IPS DF 6.9 (cell line): ENCODE results near the gene PAQR5.

ENCODE experiments used
- DNase-seq: peaks from one replicate; pipeline ENCODE4 v3.0.0-alpha.2; 2013; ENCODE audit warnings: low read depth, low spot score
- H3K27ac ChIP-seq: one replicate; pipeline ENCODE4 v1.5.1; 2013; ENCODE audit warnings: low read length, control low read depth
- H3K27me3 ChIP-seq: 2 replicates; pipeline ENCODE4 v1.6.1; 2013; ENCODE audit warnings: mild to moderate bottlenecking, low read length; ENCODE audit not compliant: control insufficient read depth, insufficient read depth
- H3K36me3 ChIP-seq: 2 replicates; pipeline ENCODE4 v1.6.1; 2013; ENCODE audit warnings: low read length; ENCODE audit not compliant: control insufficient read depth, insufficient read depth
- H3K4me1 ChIP-seq: 2 replicates; pipeline ENCODE4 v1.6.1; 2013; ENCODE audit warnings: low read length; ENCODE audit not compliant: control insufficient read depth, insufficient read depth
- H3K4me3 ChIP-seq: 2 replicates; pipeline ENCODE4 v1.5.1; 2013; ENCODE audit warnings: mild to moderate bottlenecking, low read length
- H3K9me3 ChIP-seq: 2 replicates; pipeline ENCODE4 v1.6.1; 2013; ENCODE audit warnings: low read length, inconsistent platforms; ENCODE audit not compliant: control insufficient read depth, insufficient read depth
- WGBS: extraction: QIAGEN DNeasy Blood & Tissue Kit; methylation state at CpG from one replicate; pipeline ENCODE4 v1.1.7; 2013; ENCODE audit warnings: mixed read lengths, missing lambda C conversion rate; ENCODE audit not compliant: insufficient read length, insufficient coverage; 5-methylcytosine and 5-hydroxymethylcytosine counted together

The PAQR5 gene

GRCh38 chr15:69316291-69316690 is 17.6 kb downstream of the PAQR5 start:
- no peak overlapping the region for H3K4me3 ChIP-seq
- no peaks in the 10 kb centered on the region for H3K9me3 ChIP-seq
- H3K27ac ChIP-seq, result no peak overlapping the region
- no peaks in the 10 kb centered on the region for H3K27me3 ChIP-seq
- no peak for DNase-seq
- peaks cover 3% of the 10 kb centered on the region; the same call in 1 of the 2 replicates for H3K4me1 ChIP-seq
- no peaks in the 10 kb centered on the region for H3K36me3 ChIP-seq
- WGBS, result no CpG with 5 or more reads among the region's 8 CpGs

- no CpG with 5 or more reads among the region's 5 CpGs for WGBS
- no peak for DNase-seq
- H3K27me3 ChIP-seq, result no peaks in the 10 kb centered on the region
- no peaks in the 10 kb centered on the region for H3K9me3 ChIP-seq
- no peaks in the 10 kb centered on the region for H3K36me3 ChIP-seq
- no peak overlapping the region for H3K27ac ChIP-seq
- peaks cover 3% of the 10 kb centered on the region; the same call in 1 of the 2 replicates for H3K4me1 ChIP-seq
- no peak overlapping the region for H3K4me3 ChIP-seq
Measured at GRCh38 chr15:69317392-69317841, 18.7 kb downstream of the PAQR5 start.

- no peak overlapping the region for H3K27ac ChIP-seq
- H3K4me3 ChIP-seq, result no peak overlapping the region
- H3K9me3 ChIP-seq, result no peaks in the 10 kb centered on the region
- no peak for DNase-seq
- H3K27me3 ChIP-seq, result no peaks in the 10 kb centered on the region
- H3K4me1 ChIP-seq, result peaks cover 3% of the 10 kb centered on the region; the same call in 1 of the 2 replicates
- no CpG with 5 or more reads among the region's 7 CpGs for WGBS
- no peaks in the 10 kb centered on the region for H3K36me3 ChIP-seq
Measured at GRCh38 chr15:69318033-69318432, 19.3 kb downstream of the PAQR5 start.

- no peaks in the 10 kb centered on the region for H3K27me3 ChIP-seq
- no peak for DNase-seq
- H3K27ac ChIP-seq, result no peak overlapping the region
- no peaks in the 10 kb centered on the region for H3K36me3 ChIP-seq
- no CpG with 5 or more reads among the region's 19 CpGs for WGBS
- no peaks in the 10 kb centered on the region for H3K9me3 ChIP-seq
- no peak overlapping the region for H3K4me3 ChIP-seq
- peaks cover 3% of the 10 kb centered on the region; the same call in 1 of the 2 replicates for H3K4me1 ChIP-seq
Measured at GRCh38 chr15:69319384-69320375, 21.0 kb downstream of the PAQR5 start.

GRCh38 chr15:69320977-69321554 is 22.4 kb downstream of the PAQR5 start:
- no peak for DNase-seq

GRCh38 chr15:69323893-69324430 is 25.2 kb downstream of the PAQR5 start:
- WGBS, result no CpG with 5 or more reads among the region's 5 CpGs
- H3K36me3 ChIP-seq, result no peaks in the 10 kb centered on the region
- peaks cover 4% of the 10 kb centered on the region; the same call in 1 of the 2 replicates for H3K4me1 ChIP-seq
- H3K9me3 ChIP-seq, result no peaks in the 10 kb centered on the region
- no peak overlapping the region for H3K27ac ChIP-seq
- H3K4me3 ChIP-seq, result no peak overlapping the region
- H3K27me3 ChIP-seq, result no peaks in the 10 kb centered on the region
- DNase-seq, result no peak

More at GRCh38 chr15:69320977-69321554, 22.4 kb downstream of the PAQR5 start:
- Histone ChIP-seq H3K4me3 (no peak overlapping the region), H3K36me3 (no peaks in the 10 kb centered on the region), H3K27me3 (no peaks in the 10 kb centered on the region), H3K4me1 (peaks cover 3% of the 10 kb centered on the region; the same call in 1 of the 2 replicates), H3K9me3 (no peaks in the 10 kb centered on the region), H3K27ac (no peak overlapping the region)
- WGBS, result no CpG with 5 or more reads among the region's 7 CpGs

GRCh38 chr15:69324565-69324964 is 25.9 kb downstream of the PAQR5 start:
- Histone ChIP-seq H3K4me1 (peaks cover 4% of the 10 kb centered on the region; the same call in 1 of the 2 replicates), H3K36me3 (no peaks in the 10 kb centered on the region), H3K27ac (no peak overlapping the region), H3K27me3 (no peaks in the 10 kb centered on the region), H3K9me3 (no peaks in the 10 kb centered on the region), H3K4me3 (no peak overlapping the region)
- WGBS, result no CpG with 5 or more reads among the region's 5 CpGs
- DNase-seq, result no peak

GRCh38 chr15:69325456-69325971 is 26.8 kb downstream of the PAQR5 start:
- no peaks in the 10 kb centered on the region for H3K9me3 ChIP-seq
- WGBS, result no CpG with 5 or more reads among the region's 7 CpGs

GRCh38 chr15:69328080-69328479 is 29.4 kb downstream of the PAQR5 start:
- Histone ChIP-seq H3K9me3 (no peaks in the 10 kb centered on the region), H3K27ac (no peak overlapping the region), H3K4me3 (no peak overlapping the region), H3K27me3 (no peaks in the 10 kb centered on the region), H3K4me1 (0 out of 2 replicates have a peak, but pooled peaks cover 1% of the 10 kb centered on the region), H3K36me3 (no peaks in the 10 kb centered on the region)
- no peak for DNase-seq
- WGBS, result no CpG with 5 or more reads among the region's 1 CpG

More at GRCh38 chr15:69325456-69325971, 26.8 kb downstream of the PAQR5 start:
- no peaks in the 10 kb centered on the region for H3K36me3 ChIP-seq
- no peak overlapping the region for H3K4me3 ChIP-seq
- H3K27ac ChIP-seq, result no peak overlapping the region
- DNase-seq, result no peak
- no peaks in the 10 kb centered on the region for H3K27me3 ChIP-seq
- H3K4me1 ChIP-seq, result 0 out of 2 replicates have a peak, but pooled peaks cover 1% of the 10 kb centered on the region

GRCh38 chr15:69328739-69329138 is 30.0 kb downstream of the PAQR5 start:
- no peaks in the 10 kb centered on the region for H3K27me3 ChIP-seq
- H3K36me3 ChIP-seq, result no peaks in the 10 kb centered on the region
- no peaks in the 10 kb centered on the region for H3K9me3 ChIP-seq
- H3K4me3 ChIP-seq, result no peak overlapping the region
- no peak for DNase-seq
- no peak overlapping the region for H3K27ac ChIP-seq
- H3K4me1 ChIP-seq, result 0 out of 2 replicates have a peak, but pooled peaks cover 1% of the 10 kb centered on the region
- WGBS, result no CpG with 5 or more reads among the region's 8 CpGs
